GM10248 (cell line): ENCODE results near the gene MBD2.

Source experiments
- CTCF ChIA-PET: fragments of 300-600 bp; sonication (Branson Sonifier 250); formaldehyde crosslinking; extraction: SDS; loops from one replicate; lab custom pipeline; 2021; ENCODE audit warnings: antibody characterized with exemption; lab: Yijun Ruan, JAX
- POLR2A ChIA-PET: fragments of 350-650 bp; sonication (Branson Sonifier 250); formaldehyde crosslinking; extraction: SDS; loops from one replicate; lab custom pipeline; 2020; ENCODE audit warnings: antibody characterized with exemption; lab: Yijun Ruan, JAX
- DNase-seq: peaks from one replicate; pipeline ENCODE4 v3.0.0; 2012; ENCODE audit errors: extremely low spot score
- TF ChIP-seq, protein P1 (sequence below): IDR thresholded peaks from 2 replicates; pipeline ENCODE4 v1.5.1; 2012; ENCODE audit warnings: mild to moderate bottlenecking, low read depth; ENCODE audit errors: extremely low read depth, missing control alignments, control extremely low read depth

Gene MBD2

GRCh38 chr18:54181856-54182602, 42.4 kb downstream of the MBD2 start:
- peak; percentile 23 for DNase-seq
- ChIA-PET CTCF (interaction anchor here (1.2 to 1.6 kb wide), 2 partner anchors 10 to 28 kb away, joined by 3 to 7 read pairs; no protein-coding TSS in a partner anchor), POLR2A (no interaction called here)
- TF ChIP-seq, protein P1, sequence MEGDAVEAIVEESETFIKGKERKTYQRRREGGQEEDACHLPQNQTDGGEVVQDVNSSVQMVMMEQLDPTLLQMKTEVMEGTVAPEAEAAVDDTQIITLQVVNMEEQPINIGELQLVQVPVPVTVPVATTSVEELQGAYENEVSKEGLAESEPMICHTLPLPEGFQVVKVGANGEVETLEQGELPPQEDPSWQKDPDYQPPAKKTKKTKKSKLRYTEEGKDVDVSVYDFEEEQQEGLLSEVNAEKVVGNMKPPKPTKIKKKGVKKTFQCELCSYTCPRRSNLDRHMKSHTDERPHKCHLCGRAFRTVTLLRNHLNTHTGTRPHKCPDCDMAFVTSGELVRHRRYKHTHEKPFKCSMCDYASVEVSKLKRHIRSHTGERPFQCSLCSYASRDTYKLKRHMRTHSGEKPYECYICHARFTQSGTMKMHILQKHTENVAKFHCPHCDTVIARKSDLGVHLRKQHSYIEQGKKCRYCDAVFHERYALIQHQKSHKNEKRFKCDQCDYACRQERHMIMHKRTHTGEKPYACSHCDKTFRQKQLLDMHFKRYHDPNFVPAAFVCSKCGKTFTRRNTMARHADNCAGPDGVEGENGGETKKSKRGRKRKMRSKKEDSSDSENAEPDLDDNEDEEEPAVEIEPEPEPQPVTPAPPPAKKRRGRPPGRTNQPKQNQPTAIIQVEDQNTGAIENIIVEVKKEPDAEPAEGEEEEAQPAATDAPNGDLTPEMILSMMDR = no peak

DNA sequence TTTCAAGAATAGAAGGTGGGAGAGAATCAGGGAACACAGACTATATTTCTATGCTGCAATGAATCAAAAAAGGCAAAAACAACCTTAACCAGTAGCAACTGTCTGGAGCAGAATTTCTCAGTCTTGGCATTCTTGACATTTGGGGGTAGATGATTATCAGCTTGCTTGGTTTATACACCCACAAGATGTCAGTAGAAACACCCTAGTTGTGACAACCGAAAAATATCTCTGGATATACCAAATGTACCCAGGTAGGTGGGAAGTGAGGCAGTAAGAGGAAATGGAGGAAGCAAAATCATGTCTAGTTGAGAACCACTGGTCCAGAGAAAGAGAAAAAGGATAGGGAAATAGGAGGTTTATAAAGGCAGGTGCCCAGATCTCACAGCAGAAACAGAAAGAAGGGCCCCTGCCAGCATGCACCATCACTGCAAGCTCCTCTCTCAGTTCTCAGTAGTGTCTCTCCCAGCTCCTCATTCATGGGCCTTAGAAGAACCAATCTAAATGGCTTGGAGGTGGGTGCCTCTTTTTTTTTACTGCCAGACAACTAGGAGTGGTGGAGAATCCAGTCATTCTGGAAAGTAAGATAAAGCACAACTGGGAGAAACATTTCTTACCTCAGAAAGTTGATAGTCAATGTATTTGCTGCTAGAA, 50.4 kb downstream of the MBD2 start:
- TF ChIP-seq, protein P1 = no peak
- ChIA-PET CTCF (interaction anchor here (1.3 to 4.5 kb wide), 5 partner anchors 14 to 46 kb away, joined by 3 to 18 read pairs (median 3); no protein-coding TSS in a partner anchor), POLR2A (no interaction called here)
- no peak for DNase-seq

DNA sequence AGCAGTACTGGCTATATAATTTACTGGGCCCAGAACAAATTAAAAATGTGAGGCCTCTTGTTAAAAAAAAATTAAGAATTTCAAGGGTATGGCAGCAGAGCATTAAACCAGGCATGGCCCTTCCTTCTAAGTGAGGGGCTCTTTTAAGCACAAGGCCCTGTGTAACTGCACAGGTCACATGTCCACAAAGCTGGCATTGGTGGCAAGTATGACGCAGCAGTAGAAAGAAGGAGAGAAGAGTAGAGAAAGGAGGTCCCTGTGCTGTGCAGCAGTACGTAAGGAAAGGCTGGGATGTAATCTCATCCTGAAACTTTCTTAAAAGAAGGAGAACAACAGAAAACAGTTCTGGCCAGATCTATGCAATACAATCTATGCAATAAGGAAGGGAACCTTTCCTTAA, 51.2 kb downstream of the MBD2 start:
- DNase-seq = no peak
- TF ChIP-seq, protein P1 = no peak
- ChIA-PET CTCF (interaction anchor here (1.5 to 4.5 kb wide), 3 partner anchors 13 to 45 kb away, joined by 3 to 18 read pairs (median 6); no protein-coding TSS in a partner anchor), POLR2A (no interaction called here)

DNA sequence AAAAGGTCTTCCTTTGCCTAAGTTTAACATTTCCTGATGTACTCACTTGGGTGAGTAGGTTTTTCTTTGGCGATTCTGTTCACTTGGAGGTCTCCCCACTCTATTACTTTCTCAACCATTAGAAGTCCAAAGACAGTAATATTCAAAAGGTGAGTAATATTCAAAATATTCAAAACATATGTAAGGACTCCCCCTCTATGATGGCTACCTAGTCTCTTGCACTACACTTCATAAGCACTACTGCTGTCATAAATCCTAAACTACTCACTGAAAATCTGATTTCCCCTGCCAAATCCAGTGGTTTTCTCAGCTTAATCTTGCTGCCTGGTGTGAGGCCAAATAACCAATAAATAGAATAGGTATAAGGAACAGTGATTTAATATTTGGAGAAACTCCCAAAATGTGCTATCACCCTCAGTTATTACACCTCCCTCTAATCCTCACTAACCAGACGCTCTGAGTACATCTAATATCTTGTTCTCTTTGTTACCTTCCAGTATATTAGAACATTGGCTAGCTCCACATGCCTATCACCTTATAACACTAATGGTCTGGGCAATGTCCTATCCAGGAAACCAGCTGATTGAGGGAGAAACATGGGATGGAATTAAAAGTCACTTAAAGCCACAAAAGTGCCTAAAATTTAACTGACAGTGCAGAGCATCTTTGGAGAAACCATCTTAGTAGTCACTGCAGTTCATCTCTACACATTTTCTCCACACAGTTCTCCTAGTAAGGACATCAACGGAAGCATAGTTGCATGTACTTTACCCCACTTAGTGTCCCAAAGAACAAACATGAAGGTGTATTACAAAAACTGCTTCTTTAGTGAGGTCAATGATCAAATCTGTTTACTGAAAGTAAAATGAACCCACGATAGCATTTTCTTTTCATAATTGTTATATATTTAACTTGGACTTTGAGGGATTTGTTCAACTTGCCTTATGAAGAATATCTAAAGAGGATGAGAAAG, 54.8 kb downstream of the MBD2 start:
- CTCF ChIA-PET = interaction anchor here (1.2 to 2.0 kb wide), 3 partner anchors 10 to 188 kb away, joined by 3 to 8 read pairs (median 4); partner anchors contain the start of genes C18orf54 and STARD6

DNA sequence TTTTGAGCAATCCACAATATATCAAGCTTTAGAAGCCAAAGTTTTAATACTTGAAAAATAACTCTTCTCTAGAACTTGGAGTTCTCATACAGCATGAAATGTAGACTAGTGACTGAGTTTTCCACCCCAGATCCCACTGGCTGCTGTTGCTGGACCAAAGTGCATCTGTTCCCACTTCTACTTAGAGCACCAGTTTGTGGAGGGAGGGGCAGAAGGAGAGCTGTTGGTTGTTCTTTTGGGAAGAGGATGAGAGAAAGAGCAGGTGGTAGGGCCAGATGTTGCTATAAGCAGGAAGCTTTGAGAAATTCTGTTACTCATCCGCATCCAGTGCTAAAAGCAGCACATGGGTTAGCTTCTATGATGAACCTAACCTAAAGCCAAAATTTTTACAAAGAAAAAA, 59.0 kb downstream of the MBD2 start:
- POLR2A ChIA-PET = no interaction called here
- CTCF ChIA-PET = interaction anchor here (1.0 to 1.8 kb wide), 4 partner anchors 14 to 105 kb away, joined by 3 to 6 read pairs (median 4); no protein-coding TSS in a partner anchor
- TF ChIP-seq, protein P1 = no peak
- no peak for DNase-seq

More for the DNA sequence above, 54.8 kb downstream of the MBD2 start:
- no peak for DNase-seq
- POLR2A ChIA-PET = no interaction called here
- TF ChIP-seq, protein P1 = no peak

DNA sequence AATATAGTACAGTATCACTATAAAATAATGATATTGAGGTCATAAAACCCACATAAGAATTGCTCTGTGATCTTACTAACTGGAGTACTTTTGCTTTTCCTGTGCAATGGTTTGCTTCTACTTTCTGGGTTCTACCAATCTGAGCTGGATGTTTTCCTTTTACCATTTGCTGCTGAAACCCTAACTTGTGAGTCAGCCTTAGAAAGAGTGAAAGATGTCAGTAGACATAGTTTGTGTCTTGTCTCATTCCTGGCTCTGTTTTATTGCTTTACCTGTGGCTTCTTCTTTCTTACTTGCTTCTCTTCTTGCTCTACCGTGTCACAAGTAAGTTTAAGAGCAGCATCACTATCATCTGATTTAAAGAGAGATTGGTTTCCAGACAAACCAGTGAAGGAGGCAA, 61.0 kb downstream of the MBD2 start:
- ChIA-PET CTCF (interaction anchor here (0.9 to 1.5 kb wide), 3 partner anchors 12 to 194 kb away, joined by 3 to 4 read pairs (median 4); partner anchors contain the start of genes C18orf54 and STARD6), POLR2A (no interaction called here)
- TF ChIP-seq, protein P1 = no peak
- no peak for DNase-seq
